GM12864 (cell line): Measurements from ENCODE around the gene PAQR9.

Experiments used
- DNase-seq: peaks from one replicate; pipeline ENCODE4 v3.0.0-alpha.2; 2011; ENCODE audit warnings: low read depth
- H3K4me3 ChIP-seq: 2 replicates; pipeline ENCODE4 v1.5.1; 2011; ENCODE audit warnings: mild to moderate bottlenecking, low read depth, low read length, control low read depth
- TF ChIP-seq, protein P1 (sequence below): IDR thresholded peaks from 2 replicates; pipeline ENCODE4 v1.5.1; 2011; ENCODE audit warnings: low read depth, mild to moderate bottlenecking, moderate library complexity, low read length, control low read depth, inconsistent platforms; ENCODE audit errors: missing control alignments

PAQR9 gene

DNA sequence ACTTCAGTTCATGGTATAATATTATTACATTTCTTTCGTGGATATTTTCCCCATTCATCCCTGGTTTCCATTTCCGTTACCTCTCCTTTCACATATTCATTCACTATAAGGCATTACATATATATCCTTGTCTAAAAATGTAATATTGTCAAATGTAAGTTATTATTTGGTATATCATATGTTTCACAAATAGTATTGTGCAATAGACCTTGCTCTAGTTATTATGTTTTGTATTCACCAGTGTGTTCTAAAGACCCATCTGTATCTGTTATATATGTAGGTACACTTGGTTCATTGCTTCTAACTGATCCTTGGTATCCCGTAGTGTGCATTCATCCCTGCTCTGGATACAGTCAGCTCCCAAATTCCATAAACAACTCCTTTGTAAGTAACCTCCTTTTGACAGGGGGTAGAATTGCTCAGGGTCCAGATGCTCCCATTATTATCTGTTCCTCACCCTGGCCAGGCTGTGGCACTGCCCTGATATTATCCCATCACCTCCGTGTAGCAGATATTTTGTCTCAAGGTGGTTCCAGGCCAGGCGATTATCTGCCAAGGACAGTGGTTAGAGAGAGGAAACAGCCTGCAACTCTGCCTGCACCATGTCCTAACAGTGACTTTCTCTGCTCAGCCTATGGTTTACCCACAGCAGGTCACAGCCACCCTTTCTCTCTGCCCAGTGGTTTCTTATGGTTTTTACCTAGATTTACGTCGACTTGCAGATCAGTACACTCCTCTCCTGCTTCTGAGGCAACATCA is 29.2 kb downstream of the PAQR9 start:
- H3K4me3 ChIP-seq = no peak overlapping the region
- DNase-seq = no peak
- TF ChIP-seq, protein P1, sequence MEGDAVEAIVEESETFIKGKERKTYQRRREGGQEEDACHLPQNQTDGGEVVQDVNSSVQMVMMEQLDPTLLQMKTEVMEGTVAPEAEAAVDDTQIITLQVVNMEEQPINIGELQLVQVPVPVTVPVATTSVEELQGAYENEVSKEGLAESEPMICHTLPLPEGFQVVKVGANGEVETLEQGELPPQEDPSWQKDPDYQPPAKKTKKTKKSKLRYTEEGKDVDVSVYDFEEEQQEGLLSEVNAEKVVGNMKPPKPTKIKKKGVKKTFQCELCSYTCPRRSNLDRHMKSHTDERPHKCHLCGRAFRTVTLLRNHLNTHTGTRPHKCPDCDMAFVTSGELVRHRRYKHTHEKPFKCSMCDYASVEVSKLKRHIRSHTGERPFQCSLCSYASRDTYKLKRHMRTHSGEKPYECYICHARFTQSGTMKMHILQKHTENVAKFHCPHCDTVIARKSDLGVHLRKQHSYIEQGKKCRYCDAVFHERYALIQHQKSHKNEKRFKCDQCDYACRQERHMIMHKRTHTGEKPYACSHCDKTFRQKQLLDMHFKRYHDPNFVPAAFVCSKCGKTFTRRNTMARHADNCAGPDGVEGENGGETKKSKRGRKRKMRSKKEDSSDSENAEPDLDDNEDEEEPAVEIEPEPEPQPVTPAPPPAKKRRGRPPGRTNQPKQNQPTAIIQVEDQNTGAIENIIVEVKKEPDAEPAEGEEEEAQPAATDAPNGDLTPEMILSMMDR = no peak

DNA sequence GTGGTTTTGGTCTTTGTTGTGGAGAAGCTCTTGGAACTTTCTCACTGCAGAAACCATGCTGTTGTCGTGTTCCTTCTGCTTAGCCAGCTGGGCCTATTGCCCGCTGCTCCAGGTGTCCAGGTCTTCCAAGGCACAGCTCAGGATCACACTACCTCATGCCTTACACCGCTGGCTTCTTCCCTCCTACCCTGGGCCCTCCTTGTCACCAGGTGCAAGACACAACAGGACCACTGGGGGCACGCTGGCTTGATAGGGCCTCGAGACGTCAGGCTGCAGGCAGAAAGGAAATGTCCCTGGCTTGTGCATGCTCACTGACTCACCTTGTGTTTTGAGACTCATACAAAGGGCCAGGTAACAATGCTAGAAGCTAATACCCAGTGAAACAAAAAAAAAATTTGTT is 32.3 kb downstream of the PAQR9 start:
- TF ChIP-seq, protein P1 = peak; percentile 60
- H3K4me3 ChIP-seq = no peak overlapping the region
- no peak for DNase-seq

DNA sequence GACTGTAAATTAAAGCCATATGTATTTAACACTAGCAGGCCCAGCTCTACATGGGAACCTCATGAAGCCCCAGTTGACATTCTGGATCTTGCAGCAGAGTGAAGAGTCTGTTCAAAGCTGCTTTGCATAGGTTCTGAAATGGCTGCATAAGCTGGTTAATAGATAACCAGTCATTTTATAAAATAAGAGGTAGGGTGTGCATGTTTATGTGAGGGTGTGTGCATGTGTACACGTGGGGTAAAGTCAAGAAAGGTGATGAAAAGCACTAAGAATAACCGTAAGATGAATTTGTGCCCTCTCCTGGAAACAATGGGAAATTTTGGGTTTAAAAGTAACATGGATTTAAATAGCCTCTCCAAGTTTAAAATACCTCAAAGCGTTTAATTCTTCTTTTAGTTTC is 33.0 kb downstream of the PAQR9 start:
- TF ChIP-seq, protein P1 = no peak
- H3K4me3 ChIP-seq = no peak overlapping the region
- no peak for DNase-seq

DNA sequence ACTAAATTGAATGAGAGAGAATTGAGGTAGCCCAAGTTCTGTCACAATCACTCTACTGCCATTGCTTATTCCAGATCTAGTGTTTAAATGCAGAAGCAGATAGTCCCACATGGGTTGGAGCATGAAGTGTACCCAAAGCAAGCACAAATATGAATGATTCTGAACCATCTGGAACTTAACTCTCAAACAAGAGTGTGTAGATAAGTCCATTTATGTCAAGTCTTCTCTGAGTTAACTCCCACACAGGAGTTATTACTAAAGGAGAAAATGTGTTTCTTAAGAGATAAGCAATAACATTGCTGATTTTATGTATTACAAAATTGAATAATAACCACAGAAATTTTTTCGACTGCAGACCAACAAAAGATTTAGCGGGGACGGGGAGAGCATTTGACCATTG is 33.6 kb downstream of the PAQR9 start:
- no peak for DNase-seq
- TF ChIP-seq, protein P1 = no peak
- no peak overlapping the region for H3K4me3 ChIP-seq

DNA sequence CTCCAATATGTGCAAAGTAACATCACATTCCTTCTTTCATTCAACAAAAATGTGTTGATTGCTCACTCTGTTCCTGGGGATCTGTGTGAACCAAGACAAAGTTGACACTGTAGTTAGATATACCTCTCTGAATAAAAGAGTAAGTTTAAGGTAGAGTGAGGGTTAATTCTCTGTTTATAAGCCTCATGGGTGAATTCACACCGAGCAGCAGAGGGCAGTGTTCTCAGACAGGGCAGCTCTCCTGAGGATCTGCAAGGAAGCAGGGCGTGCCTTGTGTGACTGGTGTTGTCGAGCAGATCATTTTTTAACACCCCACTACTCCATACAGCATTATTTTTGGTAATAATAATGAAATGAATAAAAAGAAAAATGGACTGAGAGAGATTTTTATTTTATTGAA is 34.4 kb downstream of the PAQR9 start:
- DNase-seq = peak; percentile 16
- TF ChIP-seq, protein P1 = peak; percentile 56
- no peak overlapping the region for H3K4me3 ChIP-seq

DNA sequence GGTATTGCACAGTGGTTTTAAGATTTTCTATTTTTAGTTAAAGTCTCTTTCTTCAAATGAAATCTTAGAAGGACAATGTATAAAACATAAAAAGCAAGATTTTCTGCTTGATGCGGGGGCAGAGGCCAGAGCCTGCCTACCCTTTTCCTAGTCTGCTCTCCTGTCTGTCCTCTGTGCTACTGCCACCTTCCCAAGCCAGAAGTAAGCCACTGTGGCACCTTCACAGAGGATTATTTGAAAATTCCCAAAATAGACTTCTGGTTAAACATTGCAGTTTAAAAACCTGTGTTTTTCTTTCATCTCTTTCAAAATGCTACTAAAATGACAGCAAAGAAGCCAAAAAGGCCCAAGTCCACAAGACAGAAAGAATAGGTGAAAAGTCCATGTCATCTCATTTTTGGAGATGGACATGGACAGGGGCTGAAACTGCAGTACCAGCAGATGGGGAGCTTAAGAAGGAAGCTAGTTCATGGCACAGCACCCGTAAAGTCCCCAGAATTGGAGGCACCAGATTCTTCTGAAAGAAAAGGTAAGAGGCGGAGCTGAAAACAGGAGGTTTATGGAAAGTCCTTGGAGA is 37.0 kb downstream of the PAQR9 start:
- no peak for DNase-seq
- TF ChIP-seq, protein P1 = no peak
- no peak overlapping the region for H3K4me3 ChIP-seq

DNA sequence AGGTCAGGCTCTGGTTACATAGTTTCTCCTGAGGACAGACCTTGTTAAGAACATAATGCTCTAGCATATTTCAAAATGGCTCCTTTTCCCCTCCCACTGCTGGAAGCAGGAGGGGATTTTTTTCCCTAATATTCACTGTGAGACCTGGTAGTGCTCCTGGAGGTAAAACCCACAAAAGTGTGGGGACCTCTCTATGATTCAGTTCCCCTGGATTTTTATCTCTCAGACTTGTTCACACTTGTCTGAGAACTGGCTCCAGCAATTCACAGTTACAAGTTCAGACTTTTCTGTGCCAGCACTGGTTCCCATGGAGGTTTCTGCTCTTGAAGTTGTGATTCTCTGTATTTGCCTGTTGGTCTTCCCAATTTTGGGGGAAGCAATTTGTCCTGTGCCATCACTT is 38.3 kb downstream of the PAQR9 start:
- H3K4me3 ChIP-seq = no peak overlapping the region

More for the DNA sequence above, 38.3 kb downstream of the PAQR9 start:
- no peak for DNase-seq
- TF ChIP-seq, protein P1 = no peak
